Muscle of leg (tissue), 11 donors: ENCODE data around the gene COL6A1. TPM values are rescaled to one million over a fixed set of nuclear protein-coding genes. Genes with fewer than 3 reads are reported as not detected.

ENCODE experiments used
- DNase-seq: peaks from one replicate; pipeline ENCODE4 v3.0.0; 2013
- H3K27ac ChIP-seq: one replicate; pipeline ENCODE4 v1.5.1; 2013; ENCODE audit warnings: mild to moderate bottlenecking, low read length, control low read depth
- H3K27me3 ChIP-seq: one replicate; pipeline ENCODE4 v1.6.1; 2013; ENCODE audit warnings: low read length; ENCODE audit not compliant: control insufficient read depth, insufficient read depth
- H3K36me3 ChIP-seq: one replicate; pipeline ENCODE4 v1.6.1; 2013; ENCODE audit warnings: low read length; ENCODE audit not compliant: control insufficient read depth, insufficient read depth
- H3K4me1 ChIP-seq: one replicate; pipeline ENCODE4 v1.6.1; 2013; ENCODE audit warnings: low read length; ENCODE audit not compliant: control insufficient read depth, insufficient read depth
- H3K4me3 ChIP-seq: one replicate; pipeline ENCODE4 v1.5.1; 2013; ENCODE audit warnings: low read length, control low read depth
- H3K9me3 ChIP-seq: replicated peaks from 2 replicates; pipeline ENCODE4 v1.6.1; 2013; ENCODE audit warnings: low read depth, low read length; ENCODE audit not compliant: control insufficient read depth
- WGBS: methylation state at CpG from one replicate; pipeline ENCODE4 v1.1.5; 2013; ENCODE audit warnings: missing lambda C conversion rate; ENCODE audit not compliant: insufficient coverage; 5-methylcytosine and 5-hydroxymethylcytosine counted together
- polyA plus RNA-seq, 8 donors: library from polyadenylated mRNA; unstranded; fragments of 120-200 nt; gene quantifications; one replicate each; pipeline versions ENCODE4 v1.2.1 to v1.2.3, GENCODE V29; 2013; ENCODE audit warnings: inconsistent platforms in 1 of 8, low replicate concordance in 1 of 8; ENCODE audit not compliant: insufficient read length in 8 of 8, insufficient read depth in 1 of 8
- total RNA-seq: library from RNA; stranded (reverse); fragments of 120-200 nt; gene quantifications from one replicate; pipeline ENCODE4 v1.2.4, GENCODE V29; 2013

The COL6A1 gene
- total and polyA plus RNA-seq, 9 donors: 292 to 750 (median 533) TPM

DNA sequence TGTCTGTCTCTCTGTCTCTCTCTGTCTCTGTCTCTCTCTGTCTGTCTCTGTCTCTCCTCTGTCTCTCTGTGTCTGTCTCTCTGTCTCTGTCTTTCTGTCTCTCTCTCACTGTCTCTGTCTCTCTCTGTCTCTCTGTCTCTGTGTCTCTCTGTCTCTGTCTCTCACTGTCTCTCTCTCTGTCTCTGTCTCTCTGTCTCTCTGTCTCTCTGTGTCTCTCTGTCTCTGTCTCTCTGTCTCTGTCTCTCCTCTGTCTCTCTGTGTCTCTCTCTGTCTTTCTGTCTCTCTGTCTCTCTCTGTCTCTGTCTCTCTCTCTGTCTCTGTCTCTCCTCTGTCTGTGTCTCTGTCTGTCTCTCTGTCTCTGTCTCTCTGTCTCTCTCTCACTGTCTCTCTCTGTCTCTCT, 873 bp upstream of the COL6A1 start:
- DNase-seq: no peak
- no peaks in the 10 kb centered on the region for H3K27me3 ChIP-seq
- H3K9me3 ChIP-seq: no peaks in the 10 kb centered on the region
- peak overlapping the region; percentile 87 for H3K27ac ChIP-seq
- H3K4me1 ChIP-seq: peaks cover 55% of the 10 kb centered on the region
- H3K4me3 ChIP-seq: no peak overlapping the region
- H3K36me3 ChIP-seq: peaks cover 27% of the 10 kb centered on the region

DNA sequence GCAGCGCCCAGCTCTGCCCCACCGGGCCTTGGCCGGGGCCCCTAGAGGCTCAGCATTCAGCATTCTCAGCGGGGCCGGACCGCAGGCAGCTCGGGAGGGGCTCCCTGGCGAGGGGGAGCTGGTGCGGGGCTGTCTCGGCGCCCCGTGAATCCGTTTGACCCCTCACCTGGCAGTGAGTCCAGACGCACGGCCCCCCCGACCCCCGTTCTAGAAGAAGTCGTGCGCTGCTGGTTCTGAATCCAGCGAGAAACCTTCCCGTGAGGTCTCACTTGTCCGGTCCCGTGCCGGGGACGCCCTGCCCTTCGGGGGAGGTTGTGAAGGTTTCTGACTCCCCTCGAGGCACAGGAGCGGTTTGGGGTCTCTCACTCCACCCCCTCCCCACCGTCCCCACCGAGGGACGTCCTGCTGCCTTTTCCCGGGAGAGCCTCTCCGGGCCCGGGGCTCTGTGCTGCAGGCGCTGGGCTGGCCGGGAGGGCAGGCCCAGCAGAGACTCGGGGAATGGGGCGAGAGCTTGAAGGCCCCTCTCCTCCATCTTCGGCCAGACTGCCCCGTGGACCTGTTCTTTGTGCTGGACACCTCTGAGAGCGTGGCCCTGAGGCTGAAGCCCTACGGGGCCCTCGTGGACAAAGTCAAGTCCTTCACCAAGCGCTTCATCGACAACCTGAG, 655 bp downstream of the COL6A1 start:
- 2% methylated on average over 30 of the region's 45 CpGs for WGBS
- H3K4me3 ChIP-seq: peak overlapping the region; percentile 79
- DNase-seq: no peak
- H3K27ac ChIP-seq: no peak overlapping the region
- peaks cover 42% of the 10 kb centered on the region for H3K36me3 ChIP-seq
- no peaks in the 10 kb centered on the region for H3K27me3 ChIP-seq
- H3K4me1 ChIP-seq: peaks cover 47% of the 10 kb centered on the region
- H3K9me3 ChIP-seq: no peaks in the 10 kb centered on the region

DNA sequence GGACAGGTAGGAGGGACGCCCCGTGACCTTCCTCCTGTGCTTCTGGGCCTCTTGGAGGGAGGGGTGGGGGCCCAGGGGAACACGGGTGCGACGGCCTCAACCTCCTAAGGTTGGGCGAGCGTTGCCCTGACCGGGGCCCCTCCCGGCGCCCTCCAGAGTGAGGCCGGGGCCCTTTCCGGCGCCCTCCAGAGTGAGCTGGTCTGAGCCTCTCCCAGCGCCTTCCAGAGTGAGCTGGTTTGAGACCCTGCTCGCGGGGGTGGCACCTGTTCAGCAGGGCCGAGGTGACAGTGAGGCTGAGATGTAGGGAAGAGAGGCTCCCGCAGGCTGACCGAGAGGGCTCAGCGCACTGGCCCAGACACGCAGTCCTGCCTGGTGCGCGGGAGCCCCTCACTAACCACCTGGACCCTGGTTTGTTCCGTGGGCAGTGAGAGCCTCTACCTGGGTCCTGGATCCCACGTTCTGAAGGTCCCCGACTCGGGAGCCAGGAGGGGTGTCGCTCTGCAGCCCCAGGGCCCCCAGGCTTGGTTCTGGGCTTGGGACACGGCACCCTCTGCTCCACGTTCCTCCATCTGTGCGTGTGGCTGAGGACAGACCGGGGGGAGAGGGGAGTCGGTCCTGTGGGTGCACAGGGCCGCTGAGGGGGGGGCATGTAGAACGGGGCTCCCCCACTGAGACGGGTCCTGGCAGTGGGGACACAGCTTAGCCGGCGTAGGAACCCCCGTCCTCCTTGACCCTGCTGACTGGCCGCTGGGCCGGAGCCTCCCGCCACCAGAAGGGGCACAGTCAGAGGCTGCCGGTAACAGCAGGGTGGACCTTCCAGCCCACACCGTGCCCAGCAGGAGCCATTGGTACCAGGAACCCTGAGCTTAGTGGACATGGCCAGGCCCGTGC, 1.4 kb downstream of the COL6A1 start:
- DNase-seq: no peak
- peaks cover 43% of the 10 kb centered on the region for H3K4me1 ChIP-seq
- 8% methylated on average over 34 of the region's 45 CpGs for WGBS

DNA sequence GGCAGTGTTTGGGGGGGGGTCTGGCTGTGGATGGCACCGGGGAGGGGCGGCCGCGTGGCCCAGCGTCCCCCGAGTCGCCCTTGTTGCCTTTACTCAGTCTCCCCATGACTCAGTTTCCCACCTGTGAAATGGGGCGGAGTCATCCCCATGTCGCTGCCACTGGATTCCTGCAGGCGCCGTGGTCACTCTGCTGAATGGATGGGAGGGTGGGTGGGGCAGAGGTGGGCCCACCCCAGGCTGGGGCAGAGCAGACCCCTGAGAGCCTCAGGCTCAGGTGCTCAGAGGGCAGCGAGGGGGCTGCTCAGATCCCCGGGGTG, 2.0 kb downstream of the COL6A1 start:
- peaks cover 49% of the 10 kb centered on the region for H3K36me3 ChIP-seq
- WGBS: no CpG with 5 or more reads among the region's 13 CpGs
- no peak overlapping the region for H3K27ac ChIP-seq
- no peaks in the 10 kb centered on the region for H3K9me3 ChIP-seq
- H3K4me3 ChIP-seq: peak overlapping the region; percentile 79
- DNase-seq: no peak
- no peaks in the 10 kb centered on the region for H3K27me3 ChIP-seq
- peaks cover 37% of the 10 kb centered on the region for H3K4me1 ChIP-seq

More for the DNA sequence above, 1.4 kb downstream of the COL6A1 start:
- Histone ChIP-seq H3K36me3 (peaks cover 45% of the 10 kb centered on the region), H3K4me3 (peak overlapping the region; percentile 79), H3K27ac (peak overlapping the region; percentile 13), H3K9me3 (no peaks in the 10 kb centered on the region), H3K27me3 (no peaks in the 10 kb centered on the region)

DNA sequence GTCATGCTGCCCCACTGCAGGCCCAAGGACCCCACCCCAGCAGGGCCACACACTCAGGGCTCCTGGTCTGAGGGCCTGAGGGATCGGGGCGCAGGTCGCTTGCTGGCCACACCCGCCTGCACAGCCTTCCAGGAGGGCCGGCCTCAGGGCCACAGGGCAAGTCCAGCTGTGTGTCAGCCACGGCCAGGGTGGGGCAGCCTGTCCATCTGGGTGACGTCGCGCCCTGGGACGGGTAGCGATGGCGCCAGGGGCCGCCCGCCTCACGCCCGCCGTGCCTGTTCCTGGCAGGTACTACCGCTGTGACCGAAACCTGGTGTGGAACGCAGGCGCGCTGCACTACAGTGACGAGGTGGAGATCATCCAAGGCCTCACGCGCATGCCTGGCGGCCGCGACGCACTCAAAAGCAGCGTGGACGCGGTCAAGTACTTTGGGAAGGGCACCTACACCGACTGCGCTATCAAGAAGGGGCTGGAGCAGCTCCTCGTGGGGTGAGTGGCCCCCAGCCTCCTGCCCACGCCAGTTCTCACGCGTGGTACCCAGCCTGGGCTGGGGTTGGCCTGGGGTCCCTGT, 2.5 kb downstream of the COL6A1 start:
- peaks cover 54% of the 10 kb centered on the region for H3K36me3 ChIP-seq
- peaks cover 35% of the 10 kb centered on the region for H3K4me1 ChIP-seq
- no peak for DNase-seq
- H3K4me3 ChIP-seq: no peak overlapping the region
- no peak overlapping the region for H3K27ac ChIP-seq
- H3K9me3 ChIP-seq: no peaks in the 10 kb centered on the region
- 87% methylated on average over 38 of the region's 38 CpGs for WGBS
- H3K27me3 ChIP-seq: no peaks in the 10 kb centered on the region

DNA sequence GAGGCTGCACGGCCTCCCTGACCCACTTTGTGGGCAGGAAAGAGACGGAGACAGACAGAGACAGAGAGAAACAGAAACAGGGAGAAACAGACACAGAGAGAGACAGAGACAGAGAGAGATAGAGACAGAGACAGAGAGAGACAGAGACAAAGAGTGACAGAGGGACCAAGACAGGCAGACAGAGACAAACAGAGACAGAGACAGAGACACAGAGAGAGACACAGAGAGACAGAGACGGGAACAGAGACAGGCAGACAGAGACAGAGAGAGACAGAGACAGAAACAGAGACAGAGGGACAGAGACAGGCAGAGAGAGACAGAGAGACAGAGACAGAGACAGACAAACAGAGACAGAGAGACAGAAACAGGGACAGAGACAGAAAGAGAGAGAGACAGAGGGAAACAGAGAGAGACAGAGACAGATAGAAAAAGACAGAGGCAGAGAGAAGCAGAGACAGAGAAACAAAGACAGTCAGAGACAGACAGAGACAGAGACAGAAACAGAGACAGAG, 3.1 kb downstream of the COL6A1 start:
- Histone ChIP-seq H3K27ac (no peak overlapping the region), H3K4me3 (no peak overlapping the region), H3K36me3 (peaks cover 59% of the 10 kb centered on the region), H3K4me1 (peaks cover 29% of the 10 kb centered on the region), H3K9me3 (no peaks in the 10 kb centered on the region), H3K27me3 (no peaks in the 10 kb centered on the region)
- DNase-seq: no peak
- 75% methylated on average over 3 of the region's 3 CpGs for WGBS

DNA sequence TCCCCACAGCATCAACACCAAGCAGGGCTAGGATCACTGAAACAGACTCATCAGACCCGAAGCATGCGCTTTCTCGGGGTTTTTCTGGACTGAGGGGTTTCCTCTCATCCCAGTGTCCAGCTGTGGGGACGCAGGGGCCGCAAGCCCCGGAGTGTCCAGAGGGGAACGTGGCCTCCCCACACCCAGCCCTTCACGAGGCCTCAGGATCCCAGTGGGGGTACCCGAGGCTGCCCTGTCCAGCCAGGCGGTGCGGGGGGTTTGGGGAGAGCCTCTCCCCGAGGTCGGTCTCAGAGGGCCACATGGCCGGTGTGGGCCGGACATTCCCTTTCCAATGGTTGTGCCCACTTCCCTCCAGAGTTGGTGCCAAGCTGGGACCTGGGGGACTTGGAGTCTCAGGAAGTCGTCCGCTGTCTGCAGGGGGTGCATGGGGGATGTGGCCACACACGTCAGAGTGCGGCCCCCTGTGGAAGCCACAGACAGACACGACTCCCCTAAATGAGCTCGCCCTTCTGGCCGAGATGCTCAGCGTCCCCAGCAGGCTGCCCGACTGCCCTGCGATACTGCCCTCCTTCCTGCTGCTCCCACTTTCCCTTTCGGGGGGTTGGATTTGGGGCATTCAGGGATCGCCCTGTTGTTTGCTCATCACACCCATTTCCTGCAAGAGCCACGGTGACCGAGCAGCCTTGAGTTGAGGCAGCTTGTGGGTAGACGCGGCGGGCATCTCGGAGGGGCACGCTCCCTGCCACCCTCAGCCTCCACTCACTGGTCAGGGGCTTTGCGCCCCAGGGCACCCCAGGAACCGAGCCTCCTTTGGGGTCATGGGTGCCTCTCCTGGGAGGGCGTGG, 4.1 kb downstream of the COL6A1 start:
- 84% methylated on average over 29 of the region's 37 CpGs for WGBS
- Histone ChIP-seq H3K9me3 (no peaks in the 10 kb centered on the region), H3K27me3 (no peaks in the 10 kb centered on the region), H3K36me3 (peaks cover 69% of the 10 kb centered on the region), H3K4me3 (no peak overlapping the region), H3K27ac (no peak overlapping the region), H3K4me1 (peaks cover 23% of the 10 kb centered on the region)
- no peak for DNase-seq

DNA sequence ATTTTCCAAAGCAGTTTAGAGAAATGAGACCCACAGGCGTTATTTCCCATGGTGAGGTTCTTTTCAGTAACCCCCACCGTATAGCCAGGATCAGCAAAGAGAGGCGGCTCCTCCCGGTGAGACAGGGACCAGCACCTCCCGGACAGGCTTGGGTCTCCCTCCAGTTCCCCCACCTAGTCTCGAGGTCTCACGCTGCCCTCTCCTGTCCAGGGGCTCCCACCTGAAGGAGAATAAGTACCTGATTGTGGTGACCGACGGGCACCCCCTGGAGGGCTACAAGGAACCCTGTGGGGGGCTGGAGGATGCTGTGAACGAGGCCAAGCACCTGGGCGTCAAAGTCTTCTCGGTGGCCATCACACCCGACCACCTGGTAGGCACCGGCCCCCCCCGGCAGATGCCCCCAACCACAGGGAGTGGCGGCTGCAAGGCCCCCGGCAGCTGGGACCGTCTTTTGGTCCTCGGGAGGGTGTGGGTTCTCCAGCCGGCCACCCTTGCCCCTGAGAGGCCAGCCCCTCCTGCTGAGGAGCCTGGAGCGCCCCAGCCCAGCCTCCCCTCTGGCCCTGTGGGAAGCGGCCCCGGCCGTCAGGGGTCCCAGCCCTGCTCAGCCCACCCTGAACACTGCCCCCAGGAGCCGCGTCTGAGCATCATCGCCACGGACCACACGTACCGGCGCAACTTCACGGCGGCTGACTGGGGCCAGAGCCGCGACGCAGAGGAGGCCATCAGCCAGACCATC, 4.9 kb downstream of the COL6A1 start:
- no peak for DNase-seq
- H3K27ac ChIP-seq: no peak overlapping the region
- peaks cover 18% of the 10 kb centered on the region for H3K4me1 ChIP-seq
- no peak overlapping the region for H3K4me3 ChIP-seq
- 87% methylated on average over 29 of the region's 36 CpGs for WGBS
- peaks cover 76% of the 10 kb centered on the region for H3K36me3 ChIP-seq
- H3K27me3 ChIP-seq: no peaks in the 10 kb centered on the region
- H3K9me3 ChIP-seq: no peaks in the 10 kb centered on the region

DNA sequence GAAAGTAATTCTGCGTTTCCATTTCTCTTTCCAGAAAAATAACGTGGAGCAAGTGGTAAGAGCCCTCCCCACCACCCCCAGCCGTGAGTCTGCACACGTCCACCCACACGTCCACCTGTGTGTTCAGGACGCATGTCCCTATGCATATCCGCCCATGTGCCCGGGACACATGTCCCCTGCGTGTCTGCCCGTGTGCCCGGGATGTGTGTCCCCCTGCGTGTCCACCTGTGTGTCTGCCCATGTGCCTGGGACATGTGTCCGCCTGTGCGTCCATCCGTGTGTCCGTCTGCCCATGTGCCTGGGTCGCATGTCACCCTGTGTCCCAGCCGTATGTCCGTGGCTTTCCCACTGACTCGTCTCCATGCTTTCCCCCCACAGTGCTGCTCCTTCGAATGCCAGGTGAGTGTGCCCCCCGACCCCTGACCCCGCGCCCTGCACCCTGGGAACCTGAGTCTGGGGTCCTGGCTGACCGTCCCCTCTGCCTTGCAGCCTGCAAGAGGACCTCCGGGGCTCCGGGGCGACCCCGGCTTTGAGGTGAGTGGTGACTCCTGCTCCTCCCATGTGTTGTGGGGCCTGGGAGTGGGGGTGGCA, 5.6 kb downstream of the COL6A1 start:
- no peak overlapping the region for H3K4me3 ChIP-seq
- H3K9me3 ChIP-seq: no peaks in the 10 kb centered on the region
- peaks cover 82% of the 10 kb centered on the region for H3K36me3 ChIP-seq
- peaks cover 18% of the 10 kb centered on the region for H3K4me1 ChIP-seq
- 88% methylated on average over 25 of the region's 29 CpGs for WGBS
- H3K27me3 ChIP-seq: no peaks in the 10 kb centered on the region
- no peak for DNase-seq
- no peak overlapping the region for H3K27ac ChIP-seq
